ENCODE results near the gene GABRB3. TPM values are rescaled to one million over a fixed set of nuclear protein-coding genes. Genes with fewer than 3 reads are reported as not detected.

Gene GABRB3
- total RNA-seq, 2 experiments from 2014 or later: 0.16 TPM; not detected in 1

- intact Hi-C loops (cut with micrococcal nuclease): no loop called here
- no peak overlapping the region for H3K27ac Mint-ChIP-seq
- no peaks in the 10 kb centered on the region for H3K36me3 Mint-ChIP-seq (ENCODE audit: low read depth)
- no peaks in the 10 kb centered on the region for H3K4me1 Mint-ChIP-seq (ENCODE audit: low read depth)
- ChIA-PET POLR2A (no interaction called here), CTCF (no interaction called here)
- no peak for ATAC-seq
- H3K9me3 Mint-ChIP-seq: peaks cover 9% of the 10 kb centered on the region
- H3K27me3 Mint-ChIP-seq: no peaks in the 10 kb centered on the region
- no peak overlapping the region for H3K4me3 Mint-ChIP-seq
- no peak for TF ChIP-seq CTCF (IDR thresholded peaks at IDR 0.05)
- DNase-seq: no peak
These were observed 33.9 kb downstream of the GABRB3 start for GRCh38 chr15:26738996-26739395.

- H3K9me3 Mint-ChIP-seq: peaks cover 9% of the 10 kb centered on the region
- intact Hi-C loops (cut with micrococcal nuclease): no loop called here
- H3K27ac Mint-ChIP-seq: no peak overlapping the region
- POLR2A ChIA-PET: no interaction called here
- H3K36me3 Mint-ChIP-seq (ENCODE audit: low read depth): no peaks in the 10 kb centered on the region
- no peak for TF ChIP-seq CTCF (IDR thresholded peaks at IDR 0.05)
- H3K4me1 Mint-ChIP-seq (ENCODE audit: low read depth): no peaks in the 10 kb centered on the region
- CTCF ChIA-PET: no interaction called here
- ATAC-seq: no peak
- no peaks in the 10 kb centered on the region for H3K27me3 Mint-ChIP-seq
- no peak overlapping the region for H3K4me3 Mint-ChIP-seq
- DNase-seq: no peak
These were observed 36.2 kb downstream of the GABRB3 start for GRCh38 chr15:26736502-26737248.

GRCh38 chr15:26731965-26732364 is 40.9 kb downstream of the GABRB3 start:
- no peak for TF ChIP-seq CTCF (IDR thresholded peaks at IDR 0.05)
- intact Hi-C loops (cut with micrococcal nuclease): no loop called here
- ATAC-seq: no peak
- H3K27me3 Mint-ChIP-seq: no peaks in the 10 kb centered on the region
- ChIA-PET POLR2A (no interaction called here), CTCF (no interaction called here)
- H3K36me3 Mint-ChIP-seq (ENCODE audit: low read depth): no peaks in the 10 kb centered on the region
- no peak overlapping the region for H3K27ac Mint-ChIP-seq
- no peak for DNase-seq
- H3K9me3 Mint-ChIP-seq: peaks cover 12% of the 10 kb centered on the region
- no peaks in the 10 kb centered on the region for H3K4me1 Mint-ChIP-seq (ENCODE audit: low read depth)
- H3K4me3 Mint-ChIP-seq: no peak overlapping the region

- H3K36me3 Mint-ChIP-seq (ENCODE audit: low read depth): no peaks in the 10 kb centered on the region
- H3K4me3 Mint-ChIP-seq: no peak overlapping the region
- no peak for TF ChIP-seq CTCF (IDR thresholded peaks at IDR 0.05)
- intact Hi-C loops (cut with micrococcal nuclease): no loop called here
- POLR2A ChIA-PET: no interaction called here
- no peaks in the 10 kb centered on the region for H3K27me3 Mint-ChIP-seq
- CTCF ChIA-PET: no interaction called here
- no peak for ATAC-seq
- no peaks in the 10 kb centered on the region for H3K4me1 Mint-ChIP-seq (ENCODE audit: low read depth)
- H3K9me3 Mint-ChIP-seq: peaks cover 14% of the 10 kb centered on the region
- no peak overlapping the region for H3K27ac Mint-ChIP-seq
- no peak for DNase-seq
These were observed 43.3 kb downstream of the GABRB3 start for GRCh38 chr15:26729581-26729980.

GRCh38 chr15:26729030-26729429 is 43.8 kb downstream of the GABRB3 start:
- intact Hi-C loops (cut with micrococcal nuclease): no loop called here

More at GRCh38 chr15:26729030-26729429, 43.8 kb downstream of the GABRB3 start:
- Mint-ChIP-seq H3K9me3 (peaks cover 14% of the 10 kb centered on the region), H3K4me1 (ENCODE audit: low read depth) (no peaks in the 10 kb centered on the region), H3K4me3 (no peak overlapping the region), H3K27me3 (no peaks in the 10 kb centered on the region), H3K27ac (no peak overlapping the region), H3K36me3 (ENCODE audit: low read depth) (no peaks in the 10 kb centered on the region)
- DNase-seq: no peak
- no peak for ATAC-seq
- no peak for TF ChIP-seq CTCF (IDR thresholded peaks at IDR 0.05)
- POLR2A ChIA-PET: no interaction called here
- CTCF ChIA-PET: no interaction called here

All from activated CD8-positive, alpha-beta T cell treated with anti-CD3 and anti-CD28 coated beads for 36 hours (primary cell).